OCI-LY7 (cell line): ENCODE data around the gene GXYLT1.

ENCODE experiments used
- CTCF ChIP-seq: fragments of 200-600 bp; sonication (generic); conservative IDR thresholded peaks from 2 replicates; pipeline ENCODE4 v1.5.1; 2014; ENCODE audit warnings: mild to moderate bottlenecking, antibody characterized with exemption, low read length, moderate library complexity, mixed read lengths
- EZH2phosphoT487 ChIP-seq: fragments of 200-600 bp; sonication (generic); IDR thresholded peaks from 2 replicates; pipeline ENCODE4 v1.6.1; 2018; ENCODE audit warnings: low read depth, borderline replicate concordance, mild to moderate bottlenecking, mixed run types, antibody characterized with exemption, low read length, moderate library complexity, mixed read lengths

DNA sequence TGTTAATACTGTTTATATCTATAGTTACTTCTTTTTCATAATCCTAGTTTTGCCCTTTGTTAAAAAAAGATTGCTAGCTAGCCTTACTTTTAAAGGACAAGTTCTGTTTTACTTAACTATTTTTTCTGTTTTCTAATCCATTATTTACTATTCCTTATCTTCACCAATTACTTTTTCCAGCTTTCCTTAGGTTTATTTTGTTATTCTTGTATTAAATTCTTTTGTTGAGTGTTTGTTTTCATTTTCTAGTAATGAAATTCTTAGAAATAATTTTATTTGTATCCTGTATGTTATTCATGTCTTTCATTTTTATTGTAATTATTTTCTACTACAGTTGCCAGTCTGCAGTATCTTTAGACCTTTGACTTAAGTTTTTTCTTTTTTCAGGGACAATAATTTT, 45.7 kb upstream of the GXYLT1 start:
- TF ChIP-seq CTCF (no peak), EZH2phosphoT487 (no peak)
